H1 (cell line): ENCODE results near the gene TMPRSS3. TPM values are rescaled to one million over a fixed set of nuclear protein-coding genes. Genes with fewer than 3 reads are reported as not detected.

Experiments used
- CTCF ChIA-PET: fragments of 300-600 bp; sonication (Branson Sonifier 250); formaldehyde crosslinking; loops from one replicate; lab custom pipeline; 2021; ENCODE audit not compliant: partially characterized antibody; lab: Charles Lee
- POLR2A ChIA-PET: fragments of 300-600 bp; sonication (Branson Sonifier 250); formaldehyde crosslinking; loops from one replicate; lab custom pipeline; 2021; ENCODE audit warnings: inconsistent platforms; ENCODE audit not compliant: partially characterized antibody; lab: Charles Lee
- DNase-seq, 2 experiments: peaks; one replicate each; pipeline versions ENCODE4 v3.0.0 to v3.0.0-alpha.2; 2010 to 2022; ENCODE audit warnings: low spot score in 2 of 2, low read depth in 1 of 2, mixed read lengths in 1 of 2
- FAIRE-seq: peaks from 2 replicates; lab custom pipeline; 2011; peaks lifted over from hg19 to GRCh38; lab: Jason Lieb, UNC
- H2AFZ ChIP-seq: 2 replicates; pipeline ENCODE4 v1.8.1; 2012; ENCODE audit warnings: low read length, inconsistent platforms
- H2AK5ac ChIP-seq: 2 replicates; pipeline ENCODE4 v1.6.1; 2013; ENCODE audit warnings: low read depth, low read length
- H2BK120ac ChIP-seq: replicated peaks from 2 replicates; pipeline ENCODE3; 2013; ENCODE audit warnings: low read depth, low read length, inconsistent platforms
- H2BK12ac ChIP-seq: 2 replicates; pipeline ENCODE4 v1.6.1; 2013; ENCODE audit warnings: low read depth, low read length
- H2BK15ac ChIP-seq: 2 replicates; pipeline ENCODE4 v1.6.1; 2013; ENCODE audit warnings: low read length
- H2BK20ac ChIP-seq: 2 replicates; pipeline ENCODE4 v1.6.1; 2013; ENCODE audit warnings: low read length
- H2BK5ac ChIP-seq: 2 replicates; pipeline ENCODE4 v1.6.1; 2013; ENCODE audit warnings: low read depth, low read length
- H3K14ac ChIP-seq: 2 replicates; pipeline ENCODE4 v1.6.1; 2013; ENCODE audit warnings: inconsistent platforms; ENCODE audit not compliant: insufficient read length
- H3K18ac ChIP-seq: 2 replicates; pipeline ENCODE4 v1.6.1; 2013; ENCODE audit warnings: low read length; ENCODE audit errors: extremely low read depth
- H3K23ac ChIP-seq: 2 replicates; pipeline ENCODE4 v1.6.1; 2013; ENCODE audit warnings: inconsistent platforms; ENCODE audit not compliant: insufficient read length
- H3K23me2 ChIP-seq: 2 replicates; pipeline ENCODE4 v1.6.1; 2013; ENCODE audit warnings: low read depth, low read length
- H3K27ac ChIP-seq: 2 replicates; pipeline ENCODE4 v1.6.1; 2011; ENCODE audit warnings: low read depth, low read length, inconsistent platforms
- H3K27me3 ChIP-seq, 4 experiments: replicated peaks in 1 of 4; 1 replicate in 1 of 4; 2 replicates in 3 of 4; pipeline versions ENCODE4 v1.6.1 to v1.8.1; 2011 to 2013; ENCODE audit warnings: low read length in 3 of 4, mild to moderate bottlenecking in 3 of 4, inconsistent platforms in 2 of 4, mixed read lengths in 2 of 4, moderate library complexity in 1 of 4; ENCODE audit not compliant: control insufficient read depth in 3 of 4, insufficient read depth in 3 of 4; ENCODE audit errors: extremely low read depth in 1 of 4
- H3K36me3 ChIP-seq, 4 experiments: 2 replicates each; pipeline versions ENCODE4 v1.6.1 to v1.8.1; 2011 to 2013; ENCODE audit warnings: mild to moderate bottlenecking in 4 of 4, low read length in 3 of 4, moderate library complexity in 2 of 4, control low read depth in 1 of 4, inconsistent platforms in 1 of 4; ENCODE audit not compliant: insufficient read depth in 4 of 4, control insufficient read depth in 2 of 4
- H3K4ac ChIP-seq: replicated peaks from 2 replicates; pipeline ENCODE3; 2013; ENCODE audit warnings: low read length, low read depth, mixed read lengths, inconsistent platforms; ENCODE audit not compliant: insufficient read length
- H3K4me1 ChIP-seq, 4 experiments: replicated peaks in 1 of 4; 1 replicate in 1 of 4; 2 replicates in 3 of 4; pipeline versions ENCODE4 v1.6.1 to v1.8.1; 2011 to 2013; ENCODE audit warnings: low read length in 3 of 4, inconsistent platforms in 2 of 4, mixed read lengths in 1 of 4; ENCODE audit not compliant: insufficient read depth in 4 of 4, control insufficient read depth in 3 of 4
- H3K4me2 ChIP-seq, 2 experiments: 2 replicates each; pipeline versions ENCODE4 v1.6.1 to v1.8.1; 2011 to 2013; ENCODE audit warnings: low read depth in 2 of 2, low read length in 2 of 2, control low read depth in 1 of 2, inconsistent platforms in 1 of 2, mild to moderate bottlenecking in 1 of 2; ENCODE audit not compliant: insufficient read depth in 1 of 2
- H3K4me3 ChIP-seq, 4 experiments: fragments of 200-600, 300-600 bp in 1 of 4; sonication (generic), shearing (Covaris generic), sonication (Bioruptor Twin) in 1 of 4; 2 replicates each; pipeline versions ENCODE4 v1.5.1 to v1.8.1; 2011 to 2016; ENCODE audit warnings: low read length in 4 of 4, low read depth in 3 of 4, control low read depth in 2 of 4, inconsistent platforms in 2 of 4, mild to moderate bottlenecking in 2 of 4, mixed read lengths in 1 of 4, moderate library complexity in 1 of 4; ENCODE audit not compliant: insufficient read depth in 2 of 4; ENCODE audit errors: extremely low read depth in 1 of 4
- H3K56ac ChIP-seq: replicated peaks from 2 replicates; pipeline ENCODE3; 2013; ENCODE audit warnings: low read depth, mild to moderate bottlenecking, mixed read lengths, low read length, inconsistent platforms; ENCODE audit not compliant: insufficient read length
- H3K79me1 ChIP-seq: 2 replicates; pipeline ENCODE4 v1.6.1; 2013; ENCODE audit warnings: low read depth, low read length, control low read depth
- H3K79me2 ChIP-seq, 2 experiments: 2 replicates each; pipeline versions ENCODE4 v1.6.1 to v1.8.1; 2012 to 2013; ENCODE audit warnings: low read length in 2 of 2, mild to moderate bottlenecking in 2 of 2, inconsistent platforms in 1 of 2; ENCODE audit not compliant: insufficient read depth in 2 of 2, control insufficient read depth in 1 of 2
- H3K9ac ChIP-seq, 4 experiments: replicated peaks in 1 of 4; 1 replicate in 1 of 4; 2 replicates in 3 of 4; pipeline versions ENCODE4 v1.6.1 to v1.8.1; 2011 to 2013; ENCODE audit warnings: low read depth in 3 of 4, low read length in 3 of 4, control low read depth in 2 of 4, mild to moderate bottlenecking in 2 of 4, moderate library complexity in 2 of 4, inconsistent platforms in 1 of 4; ENCODE audit errors: extremely low read depth in 1 of 4
- H3K9me3 ChIP-seq, 2 experiments: 2 replicates each; pipeline versions ENCODE4 v1.6.1 to v1.8.1; 2012 to 2013; ENCODE audit warnings: mild to moderate bottlenecking in 2 of 2, moderate library complexity in 2 of 2, control low read depth in 1 of 2, inconsistent platforms in 1 of 2, low read depth in 1 of 2, low read length in 1 of 2, mixed read lengths in 1 of 2; ENCODE audit not compliant: insufficient read depth in 2 of 2
- H4K20me1 ChIP-seq, 2 experiments: replicated peaks in 1 of 2; 2 replicates each; pipeline versions ENCODE3 to v1.8.1; 2011 to 2013; ENCODE audit warnings: inconsistent platforms in 2 of 2, low read length in 2 of 2, mild to moderate bottlenecking in 1 of 2; ENCODE audit not compliant: insufficient read depth in 2 of 2, control insufficient read depth in 1 of 2
- H4K5ac ChIP-seq: 2 replicates; pipeline ENCODE4 v1.6.1; 2013; ENCODE audit warnings: low read length, low read depth, mixed read lengths, inconsistent platforms; ENCODE audit not compliant: insufficient read length
- H4K8ac ChIP-seq: 2 replicates; pipeline ENCODE4 v1.8.0; 2013; ENCODE audit warnings: mild to moderate bottlenecking, moderate library complexity, low read length, inconsistent platforms; ENCODE audit not compliant: insufficient read depth; ENCODE audit errors: extremely low read depth
- H4K91ac ChIP-seq: replicated peaks from 2 replicates; pipeline ENCODE3; 2013; ENCODE audit warnings: low read length, mixed read lengths, inconsistent platforms; ENCODE audit not compliant: insufficient read length
- GTF2F1 ChIP-seq: IDR thresholded peaks from 2 replicates; pipeline ENCODE4 v1.6.1; 2012; ENCODE audit warnings: low read depth, low read length, improper control_type of control experiment, borderline replicate concordance
- WGBS, 2 experiments: shearing (Covaris generic) in 1 of 2; methylation state at CpG; one replicate each; pipeline versions ENCODE4 v1.1.6 to v1.1.7; 2013 to 2015; ENCODE audit warnings: low lambda C conversion rate in 2 of 2, mixed read lengths in 2 of 2, inconsistent platforms in 1 of 2, low coverage in 1 of 2, missing lambda C conversion rate in 1 of 2; ENCODE audit not compliant: insufficient replicate concordance in 2 of 2, insufficient coverage in 1 of 2, insufficient read length in 1 of 2; ENCODE audit errors: extremely low coverage in 1 of 2, missing lambda C conversion rate in 1 of 2; 5-methylcytosine and 5-hydroxymethylcytosine counted together
- polyA plus RNA-seq, 7 experiments: library from polyadenylated mRNA; depleted of rRNA in 3 of 7; stranded (reverse) in 5 of 7; unstranded in 2 of 7; fragments of >200 nt in 5 of 7; fragments of 200-250 nt in 2 of 7; gene quantifications; 1 replicate in 5 of 7; 2 replicates in 1 of 7; 4 replicates in 1 of 7; pipeline versions ENCODE4 v1.2.1 to v1.2.3, GENCODE V29; 2011 to 2013; ENCODE audit warnings: missing spikeins in 2 of 7, mixed read lengths in 2 of 7
- total RNA-seq: library from RNA; stranded (reverse); fragmentation: NEBNext Ultra II Directional; extraction: Animal tissue kit (Norgen Biotek cat#: 25700); gene quantifications from 2 replicates; pipeline ENCODE4 v1.2.1, GENCODE V29; 2021

The TMPRSS3 gene
- total and polyA plus RNA-seq, 2 of the 8 experiments (the other 6 are each of a cell fraction or from before 2014, with no cell fraction given), result 0.38 TPM; not detected in 1

DNA sequence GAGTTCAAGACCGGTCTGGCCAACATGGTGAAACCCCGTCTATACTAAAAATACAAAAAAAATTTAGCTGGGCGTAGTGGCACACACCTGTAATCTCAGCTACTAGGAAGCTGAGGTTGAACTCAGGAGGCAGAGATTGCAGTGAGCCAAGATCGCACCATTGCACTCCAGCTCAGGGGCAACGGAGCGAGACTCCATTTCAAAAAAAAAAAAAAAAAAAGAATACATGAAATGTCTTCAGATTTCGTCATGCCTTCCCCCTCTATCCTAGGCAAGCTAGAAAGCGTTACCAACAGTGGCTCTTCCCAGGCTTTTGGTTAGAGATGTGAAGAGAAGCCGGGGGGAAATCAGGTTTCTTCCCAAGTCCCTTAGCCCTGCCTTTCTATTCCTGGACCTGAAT, 33.2 kb downstream of the TMPRSS3 start:
- H3K23me2 ChIP-seq, result no peaks in the 10 kb centered on the region
- no peak overlapping the region for H2BK20ac ChIP-seq
- H2BK120ac ChIP-seq, result no peak overlapping the region
- no peak overlapping the region for H2BK12ac ChIP-seq
- H3K9me3 ChIP-seq, result peaks cover 8 to 9% of the 10 kb centered on the region in 2 experiments
- H3K4me1 ChIP-seq, result no peaks in the 10 kb centered on the region; a peak in 2 of 7 replicates
- H3K36me3 ChIP-seq, result no peaks in the 10 kb centered on the region
- no peak overlapping the region for H2BK15ac ChIP-seq
- no peak overlapping the region for H3K14ac ChIP-seq
- no peak overlapping the region for H3K27ac ChIP-seq
- no peaks in the 10 kb centered on the region for H4K20me1 ChIP-seq
- FAIRE-seq, result no peak
- H3K18ac ChIP-seq, result no peak overlapping the region
- no peak overlapping the region for H3K9ac ChIP-seq
- no peak overlapping the region for H3K4ac ChIP-seq
- POLR2A ChIA-PET, result no interaction called here
- H4K91ac ChIP-seq, result no peak overlapping the region
- H4K8ac ChIP-seq, result no peak overlapping the region
- WGBS, 2 experiments, result 89% methylated on average over 6 of the region's 9 CpGs; no CpG with 5 or more reads in 1 of the 2 experiments
- no peaks in the 10 kb centered on the region for H3K27me3 ChIP-seq
- no peaks in the 10 kb centered on the region; the same call in 1 of the 2 replicates for H3K79me1 ChIP-seq
- CTCF ChIA-PET, result interaction anchor here (1.6 to 4.0 kb wide), 3 partner anchors 24 to 52 kb away, joined by 3 to 28 read pairs (median 9); no protein-coding TSS in a partner anchor
- no peak overlapping the region for H3K56ac ChIP-seq
- no peak overlapping the region for H3K4me2 ChIP-seq
- H3K79me2 ChIP-seq, result no peaks in the 10 kb centered on the region
- H3K23ac ChIP-seq, result no peak overlapping the region
- H2BK5ac ChIP-seq, result no peak overlapping the region
- H2AFZ ChIP-seq, result no peak overlapping the region
- DNase-seq, result no peak
- no peak overlapping the region for H2AK5ac ChIP-seq
- H3K4me3 ChIP-seq, result no peak overlapping the region
- H4K5ac ChIP-seq, result no peak overlapping the region
- TF ChIP-seq GTF2F1, result no peak
